Panc1 (cell line): ENCODE results near the gene FSTL5.

Experiments
- CTCF ChIP-seq: fragments of 450-650 bp; IDR thresholded peaks from 2 replicates; pipeline ENCODE4 v1.5.1; 2017; ENCODE audit warnings: mild to moderate bottlenecking
- REST ChIP-seq, 2 experiments: IDR thresholded peaks; 2 replicates each; pipeline ENCODE4 v1.6.1; 2011 to 2012; ENCODE audit warnings: low read depth in 2 of 2, control low read depth in 1 of 2, low read length in 1 of 2, mild to moderate bottlenecking in 1 of 2, moderate library complexity in 1 of 2; ENCODE audit not compliant: insufficient read depth in 1 of 2
- SIN3A ChIP-seq: IDR thresholded peaks from 2 replicates; pipeline ENCODE4 v1.6.1; 2012; ENCODE audit warnings: low read depth, mild to moderate bottlenecking, low read length, moderate library complexity, borderline replicate concordance; ENCODE audit not compliant: insufficient read depth
- TCF7L2 ChIP-seq: IDR thresholded peaks from 2 replicates; pipeline ENCODE4 v1.6.1; 2011; ENCODE audit warnings: mild to moderate bottlenecking, low read depth, low read length, inconsistent platforms

- no peak for TF ChIP-seq CTCF
- no peak for TF ChIP-seq REST (IDR thresholded peaks at IDR 0.05; ENCODE audit: insufficient read depth in 1 of 2, low read depth in 2 of 2, low read length in 1 of 2)
- no peak for TF ChIP-seq TCF7L2
- TF ChIP-seq SIN3A: no peak
These were observed 350.4 kb downstream of the FSTL5 start for GRCh38 chr4:161813389-161813788.
